ENCODE results near the gene LGMN. TPM values are rescaled to one million over a fixed set of nuclear protein-coding genes. Genes with fewer than 3 reads are reported as not detected.
"Not testable (repeated sequence)": the region's sequence is repeated elsewhere in the genome, so short reads cannot be mapped to it uniquely, and the experiment has no call there.

LGMN gene
- polyA plus RNA-seq, 3 donors: 1.7 to 3.3 (median 2.9) TPM

DNA sequence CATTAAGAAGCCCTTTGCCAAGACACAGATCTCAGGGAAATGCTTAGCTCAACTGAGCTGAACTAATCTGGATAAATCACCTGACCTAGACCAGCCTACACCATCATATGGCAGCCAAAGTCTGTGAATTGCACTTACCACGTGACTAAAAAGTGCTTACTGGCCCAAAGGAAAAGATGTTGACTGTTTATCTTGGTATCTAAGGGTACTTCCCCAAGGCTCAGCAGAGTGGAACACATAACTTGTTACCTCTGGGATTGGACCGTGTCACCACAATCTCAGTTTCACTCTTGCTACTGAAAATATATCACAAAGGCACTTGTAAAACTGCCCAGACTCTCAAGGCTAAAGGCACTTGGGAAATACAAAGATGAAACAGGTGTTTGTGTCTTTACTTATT, 26.9 kb upstream of the LGMN start:
- H2AFZ ChIP-seq (ENCODE audit: insufficient read depth, low read depth, low read length, poor library complexity, severe bottlenecking); H3K27ac ChIP-seq (ENCODE audit: low read depth in 1 of 2, low read length in 2 of 2); H3K4me2 ChIP-seq (replicated peaks; ENCODE audit: extremely low read depth, low read length, poor library complexity, severe bottlenecking); H3K9ac ChIP-seq (ENCODE audit: insufficient read depth, low read length, poor library complexity, severe bottlenecking); H3K36me3 ChIP-seq (replicated peaks in 1 of 2; ENCODE audit: control insufficient read depth in 1 of 2, insufficient read depth in 2 of 2, low read length in 2 of 2); H3K9me3 ChIP-seq (replicated peaks in 1 of 2; ENCODE audit: control insufficient read depth in 1 of 2, insufficient read depth in 1 of 2, low read length in 2 of 2); H3K4me3 ChIP-seq (replicated peaks in 1 of 3; ENCODE audit: low read depth in 2 of 3, low read length in 3 of 3); H3K79me2 ChIP-seq (ENCODE audit: insufficient read depth, low read length); intact Hi-C loops (cut with micrococcal nuclease); H3K4me3 Mint-ChIP-seq; H3K9me3 Mint-ChIP-seq; H4K20me1 ChIP-seq (ENCODE audit: insufficient read depth, low read length); H3K27me3 ChIP-seq (ENCODE audit: control insufficient read depth in 2 of 2, insufficient read depth in 2 of 2, low read length in 2 of 2); H3K36me3 Mint-ChIP-seq: not testable (repeated sequence)
- Mint-ChIP-seq H3K27ac (peak overlapping the region in 6 of 7 donors; percentile 18 to 87 (median 57)), H3K27me3 (ENCODE audit: low read depth in 3 of 3) (peaks cover 1 to 11% (median 4%) of the 10 kb centered on the region in 3 donors), H3K4me1 (peaks cover 32% of the 10 kb centered on the region)
- DNase-seq: peak; percentile 44 to 59 (median 51)
- H3K4me1 ChIP-seq (ENCODE audit: control insufficient read depth in 1 of 2, insufficient read depth in 2 of 2, low read length in 2 of 2): peaks cover 12 to 19% of the 10 kb centered on the region in 2 donors
- WGBS (ENCODE audit: insufficient coverage): no CpG with 5 or more reads among the region's 2 CpGs

GRCh38 chr14:92774572-92774971, 26.1 kb upstream of the LGMN start:
- peaks cover 0 to 13% (median 4%) of the 10 kb centered on the region in 3 donors for H3K27me3 Mint-ChIP-seq (ENCODE audit: low read depth in 3 of 3)
- Histone ChIP-seq H3K9ac (ENCODE audit: insufficient read depth, low read length, poor library complexity, severe bottlenecking) (no peak overlapping the region), H4K20me1 (ENCODE audit: insufficient read depth, low read length) (no peaks in the 10 kb centered on the region), H3K27ac (ENCODE audit: low read depth in 1 of 2, low read length in 2 of 2) (no peak overlapping the region), H3K36me3 (replicated peaks in 1 of 2; ENCODE audit: control insufficient read depth in 1 of 2, insufficient read depth in 2 of 2, low read length in 2 of 2) (no peaks in the 10 kb centered on the region), H3K4me1 (ENCODE audit: control insufficient read depth in 1 of 2, insufficient read depth in 2 of 2, low read length in 2 of 2) (peaks cover 10 to 12% of the 10 kb centered on the region in 2 donors), H3K9me3 (replicated peaks in 1 of 2; ENCODE audit: control insufficient read depth in 1 of 2, insufficient read depth in 1 of 2, low read length in 2 of 2) (no peaks in the 10 kb centered on the region), H3K79me2 (ENCODE audit: insufficient read depth, low read length) (no peaks in the 10 kb centered on the region), H2AFZ (ENCODE audit: insufficient read depth, low read depth, low read length, poor library complexity, severe bottlenecking) (no peak overlapping the region), H3K27me3 (ENCODE audit: control insufficient read depth in 2 of 2, insufficient read depth in 2 of 2, low read length in 2 of 2) (no peaks in the 10 kb centered on the region), H3K4me2 (replicated peaks; ENCODE audit: extremely low read depth, low read length, poor library complexity, severe bottlenecking) (no peak overlapping the region), H3K4me3 (replicated peaks in 1 of 3; ENCODE audit: low read depth in 2 of 3, low read length in 3 of 3) (no peak overlapping the region)
- no peaks in the 10 kb centered on the region for H3K9me3 Mint-ChIP-seq
- H3K4me1 Mint-ChIP-seq: peaks cover 25% of the 10 kb centered on the region
- H3K4me3 Mint-ChIP-seq: no peak overlapping the region
- intact Hi-C loops (cut with micrococcal nuclease): no loop called here
- DNase-seq: no peak
- peak overlapping the region; percentile 0 to 87 (median 61) for H3K27ac Mint-ChIP-seq
- WGBS (ENCODE audit: insufficient coverage): 100% methylated on average over 1 of the region's 8 CpGs
- H3K36me3 Mint-ChIP-seq: no peaks in the 10 kb centered on the region
- TF ChIP-seq CTCF (IDR thresholded peaks at IDR 0.05): no peak
